DOHH2 (cell line): ENCODE results near the gene PPARD.

Experiments used
- EZH2phosphoT487 ChIP-seq: fragments of 200-600 bp; sonication (generic); IDR thresholded peaks from 2 replicates; pipeline ENCODE4 v1.6.1; 2017; ENCODE audit warnings: borderline replicate concordance, mild to moderate bottlenecking, antibody characterized with exemption, low read length, moderate library complexity, mixed read lengths
- TF ChIP-seq, protein P1 (sequence below): fragments of 200-600 bp; sonication (generic); IDR thresholded peaks from one replicate; pipeline ENCODE4 v1.5.1; 2014; ENCODE audit warnings: antibody characterized with exemption, mild to moderate bottlenecking, low read depth, low read length; ENCODE audit not compliant: poor library complexity, severe bottlenecking

DNA sequence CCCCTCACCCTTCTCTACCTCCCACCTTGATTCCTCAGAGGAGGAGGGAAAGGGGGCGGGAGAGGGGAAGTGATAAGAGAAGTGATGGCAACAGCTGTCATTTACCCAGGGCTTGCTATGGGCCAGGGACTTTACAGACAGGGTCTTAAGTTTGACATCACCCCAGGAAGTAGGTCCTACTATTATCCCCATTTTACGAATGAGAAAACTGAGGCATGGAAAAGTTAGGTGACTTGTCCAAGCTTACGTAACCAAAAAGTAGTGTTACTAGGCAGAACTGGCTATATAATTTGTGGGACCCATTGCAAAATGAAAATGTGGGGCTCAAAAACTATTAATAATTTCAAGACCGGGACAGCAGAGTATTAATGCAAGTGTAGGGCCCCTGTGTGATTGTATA is 99.3 kb downstream of the PPARD start:
- TF ChIP-seq, protein P1, sequence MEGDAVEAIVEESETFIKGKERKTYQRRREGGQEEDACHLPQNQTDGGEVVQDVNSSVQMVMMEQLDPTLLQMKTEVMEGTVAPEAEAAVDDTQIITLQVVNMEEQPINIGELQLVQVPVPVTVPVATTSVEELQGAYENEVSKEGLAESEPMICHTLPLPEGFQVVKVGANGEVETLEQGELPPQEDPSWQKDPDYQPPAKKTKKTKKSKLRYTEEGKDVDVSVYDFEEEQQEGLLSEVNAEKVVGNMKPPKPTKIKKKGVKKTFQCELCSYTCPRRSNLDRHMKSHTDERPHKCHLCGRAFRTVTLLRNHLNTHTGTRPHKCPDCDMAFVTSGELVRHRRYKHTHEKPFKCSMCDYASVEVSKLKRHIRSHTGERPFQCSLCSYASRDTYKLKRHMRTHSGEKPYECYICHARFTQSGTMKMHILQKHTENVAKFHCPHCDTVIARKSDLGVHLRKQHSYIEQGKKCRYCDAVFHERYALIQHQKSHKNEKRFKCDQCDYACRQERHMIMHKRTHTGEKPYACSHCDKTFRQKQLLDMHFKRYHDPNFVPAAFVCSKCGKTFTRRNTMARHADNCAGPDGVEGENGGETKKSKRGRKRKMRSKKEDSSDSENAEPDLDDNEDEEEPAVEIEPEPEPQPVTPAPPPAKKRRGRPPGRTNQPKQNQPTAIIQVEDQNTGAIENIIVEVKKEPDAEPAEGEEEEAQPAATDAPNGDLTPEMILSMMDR = no peak
- TF ChIP-seq EZH2phosphoT487 = no peak
